DMS153 treated with DMSO at 0.1 percent for 48 hours (cell line): ENCODE data around the gene EPN2.

Source experiments
- DNase-seq: peaks from one replicate; lab custom pipeline; 2025; ENCODE audit not compliant: unreplicated experiment; lab: John Stamatoyannopoulos, UW

The EPN2 gene

DNA sequence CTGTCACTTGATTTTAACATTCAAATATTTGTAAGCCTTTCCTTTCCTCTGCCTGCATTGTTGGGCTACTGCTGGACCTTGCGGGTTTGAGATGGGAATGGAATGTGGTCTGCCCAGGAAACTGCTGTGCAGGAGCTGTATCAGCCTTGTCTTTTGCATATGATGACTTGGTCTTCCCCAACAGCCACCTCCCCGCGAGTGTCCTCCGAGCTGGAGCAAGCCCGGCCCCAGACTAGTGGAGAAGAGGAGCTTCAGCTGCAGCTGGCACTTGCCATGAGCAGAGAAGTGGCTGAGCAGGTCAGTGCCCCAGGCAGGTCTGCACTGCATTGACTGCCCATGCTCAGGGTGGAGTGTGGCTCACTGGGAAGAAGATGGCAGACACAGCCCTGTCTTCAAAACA lies 72.5 kb downstream of the EPN2 start:
- no peak for DNase-seq

GRCh38 chr17:19310151-19310550 lies 73.0 kb downstream of the EPN2 start:
- no peak for DNase-seq

DNA sequence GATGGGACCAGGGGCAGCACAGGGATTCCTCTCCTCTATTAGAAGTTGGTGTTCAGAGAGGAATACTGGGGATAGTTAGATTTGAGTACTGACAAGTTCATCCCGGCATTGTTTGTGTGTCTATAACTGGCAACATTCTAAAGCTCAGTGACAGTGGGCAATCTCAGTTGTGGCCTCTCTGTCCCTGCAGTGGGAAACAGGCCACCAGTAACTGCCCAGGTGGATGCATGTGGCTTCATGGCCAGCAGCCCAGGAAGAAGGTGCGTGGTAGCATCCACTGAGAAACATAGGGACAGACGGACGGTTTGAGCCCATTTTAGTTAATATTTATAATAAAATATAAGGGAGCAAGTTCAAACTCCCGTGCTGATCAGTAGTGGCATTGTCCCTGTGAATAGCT lies 73.8 kb downstream of the EPN2 start:
- DNase-seq = no peak

DNA sequence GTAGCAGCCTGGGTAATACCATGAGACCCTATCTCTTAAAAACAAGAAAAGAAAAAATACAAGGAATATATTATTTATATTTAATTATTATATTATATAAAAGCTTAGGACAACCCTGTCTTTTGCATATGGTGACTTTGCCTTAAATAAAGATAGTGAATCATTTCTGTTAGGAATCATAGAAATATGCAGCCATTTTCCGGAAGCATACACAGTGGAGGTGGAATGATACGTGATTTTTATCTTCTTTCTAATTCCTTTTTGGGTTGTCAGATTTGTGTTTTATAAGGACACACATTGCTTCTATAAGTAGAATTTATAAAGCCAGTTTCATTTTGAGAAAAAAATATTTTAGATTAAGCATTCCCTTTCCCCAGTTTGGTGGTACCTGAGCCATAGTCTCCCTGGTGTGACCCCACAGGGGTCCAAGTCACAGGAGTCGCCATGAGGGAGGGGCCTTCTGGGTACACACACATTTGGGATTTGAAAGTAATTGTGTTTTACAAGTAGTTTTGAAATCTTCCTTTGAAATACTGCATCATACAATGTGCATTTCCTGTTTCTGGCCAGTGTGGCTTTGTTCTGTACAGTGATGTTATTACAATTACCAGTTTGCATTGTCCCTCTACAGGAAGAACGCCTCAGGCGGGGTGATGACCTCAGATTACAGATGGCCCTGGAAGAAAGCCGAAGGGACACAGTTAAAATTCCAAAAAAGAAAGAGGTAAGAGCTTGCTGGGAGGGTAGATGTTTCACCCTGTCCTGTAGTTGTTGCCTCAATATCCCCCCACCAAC lies 74.5 kb downstream of the EPN2 start:
- no peak for DNase-seq

- DNase-seq = no peak
Observed at GRCh38 chr17:19312406-19312805, 75.2 kb downstream of the EPN2 start.

GRCh38 chr17:19313066-19313745 lies 76.0 kb downstream of the EPN2 start:
- no peak for DNase-seq

DNA sequence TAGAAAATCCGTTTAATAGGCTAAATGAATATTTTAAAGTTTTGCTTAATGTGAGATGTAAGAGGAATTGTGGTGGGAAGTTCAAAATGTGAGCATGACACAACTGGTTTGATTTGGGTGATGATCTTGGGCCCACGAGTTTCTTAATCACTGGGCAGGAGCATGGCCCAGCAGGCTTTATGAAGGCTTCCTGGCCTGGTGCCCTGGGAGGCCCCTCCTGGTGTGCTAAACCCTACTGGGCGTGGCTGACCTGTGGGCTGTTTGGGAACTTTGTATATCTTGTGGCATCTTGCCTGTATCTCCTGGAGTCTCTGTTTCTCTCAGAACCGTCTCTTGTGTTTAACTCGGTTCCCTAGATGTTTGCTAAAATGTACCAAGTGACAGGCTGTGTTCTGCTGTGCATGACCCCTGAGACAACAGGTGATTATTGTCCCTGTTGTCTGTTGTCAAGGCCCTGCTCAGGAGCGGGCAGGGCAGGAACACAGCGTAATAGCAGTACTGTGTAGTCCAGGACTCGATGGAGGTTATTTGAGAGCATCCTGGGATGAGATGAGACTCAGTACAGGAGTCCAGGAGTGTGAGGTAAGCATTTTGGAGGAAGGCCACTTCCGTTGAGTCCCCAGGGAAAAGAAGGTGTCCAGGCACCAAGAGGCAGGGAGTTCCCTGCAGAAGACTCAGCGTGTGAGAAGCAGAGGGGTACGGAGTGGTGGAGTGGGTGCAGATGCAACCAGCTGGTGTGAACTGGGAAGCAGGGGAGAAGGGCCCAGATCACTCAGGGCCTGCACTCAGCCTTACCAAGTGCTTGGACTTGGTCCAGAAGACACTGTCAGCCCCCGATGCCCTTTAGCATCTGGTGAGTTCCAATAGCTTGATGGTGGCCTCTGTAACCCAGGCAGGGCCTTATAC lies 76.8 kb downstream of the EPN2 start:
- no peak for DNase-seq

- no peak for DNase-seq
Observed at GRCh38 chr17:19315104-19315503, 77.9 kb downstream of the EPN2 start.

DNA sequence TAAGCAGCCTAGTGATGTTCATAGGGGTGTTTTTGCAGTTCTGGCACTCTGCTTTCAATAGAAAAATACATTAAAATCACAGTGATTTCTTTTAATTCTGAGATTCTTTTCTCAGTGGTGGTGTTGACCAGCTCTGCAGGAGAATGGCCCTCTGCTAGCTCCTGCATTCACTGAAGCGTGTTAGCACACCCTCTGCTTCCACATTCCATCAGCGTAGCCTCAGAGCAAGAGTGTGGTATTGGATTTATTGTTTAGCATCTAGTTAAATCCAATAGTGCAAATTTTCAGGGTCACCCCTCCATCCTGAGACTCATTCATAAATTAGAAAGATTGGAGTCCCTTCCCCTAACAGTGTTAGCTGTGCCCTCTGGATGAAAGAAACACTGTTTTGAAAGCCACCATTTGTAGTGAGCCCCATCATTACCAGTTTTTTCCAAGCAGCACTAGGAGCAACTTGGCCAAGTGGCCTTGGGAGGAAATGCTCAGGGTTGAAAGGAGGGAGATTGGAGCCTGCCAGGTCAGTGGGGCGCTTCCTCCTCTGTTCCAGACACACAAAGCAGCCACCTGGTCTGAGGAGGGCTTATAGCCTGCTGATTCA lies 79.7 kb downstream of the EPN2 start:
- DNase-seq = no peak

DNA sequence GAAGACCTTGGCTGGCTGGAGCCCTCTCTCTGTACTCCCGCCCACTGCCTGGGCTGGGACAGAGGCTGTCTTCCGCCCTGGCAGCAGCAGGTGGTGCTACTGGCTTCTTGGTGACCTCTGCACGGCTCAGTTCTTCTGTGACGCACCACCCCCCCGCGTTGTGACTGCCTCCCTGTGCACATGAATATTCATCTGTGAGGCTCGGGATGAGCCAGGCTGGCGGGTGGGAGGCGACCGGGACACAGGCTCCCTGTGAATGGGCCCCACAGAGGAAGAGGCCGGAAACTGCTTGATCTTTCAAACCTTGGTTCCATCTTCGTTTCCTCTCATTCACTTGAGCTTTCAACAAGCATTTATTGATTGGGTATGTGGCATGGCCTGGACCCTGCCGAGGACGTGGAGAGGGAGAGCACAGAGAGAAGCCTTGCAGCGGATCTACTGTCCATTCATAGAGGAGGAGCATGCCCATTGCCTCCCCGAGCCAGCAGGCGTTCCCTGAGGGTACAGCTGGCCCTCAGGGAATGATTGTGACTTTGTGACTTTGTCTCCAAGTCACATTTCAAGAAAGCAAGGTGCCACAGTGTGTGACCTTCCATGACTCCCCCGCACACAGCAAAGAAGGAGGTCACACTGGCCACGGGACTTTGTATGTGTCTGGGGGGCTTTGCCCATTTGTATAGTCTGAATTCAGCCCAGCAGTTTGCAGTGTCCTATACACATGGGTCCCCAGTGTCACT lies 80.4 kb downstream of the EPN2 start:
- no peak for DNase-seq

GRCh38 chr17:19318611-19319010 lies 81.4 kb downstream of the EPN2 start:
- DNase-seq = no peak

- no peak for DNase-seq
Observed at GRCh38 chr17:19319771-19320505, 82.8 kb downstream of the EPN2 start.

DNA sequence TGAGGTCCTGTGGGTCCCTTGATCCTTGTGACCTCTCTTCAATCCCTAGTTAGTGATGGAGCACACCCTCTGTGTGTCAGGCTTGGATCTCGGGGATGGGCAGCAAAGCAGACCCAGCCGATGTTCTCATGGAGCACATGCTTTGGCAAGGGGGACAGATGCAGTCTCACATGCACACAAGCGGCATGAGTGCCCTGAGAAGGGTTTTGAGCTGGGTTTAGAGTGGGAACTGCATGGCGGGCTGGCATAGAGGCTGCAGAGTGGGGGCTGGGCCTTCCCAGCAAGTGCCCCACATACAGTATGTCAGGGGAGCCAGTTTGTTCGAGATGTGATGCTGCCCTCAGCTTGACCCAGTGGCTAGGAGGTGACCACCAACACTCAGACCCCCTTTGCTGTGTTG lies 83.7 kb downstream of the EPN2 start:
- no peak for DNase-seq

GRCh38 chr17:19321481-19322128 lies 84.4 kb downstream of the EPN2 start:
- DNase-seq = no peak

DNA sequence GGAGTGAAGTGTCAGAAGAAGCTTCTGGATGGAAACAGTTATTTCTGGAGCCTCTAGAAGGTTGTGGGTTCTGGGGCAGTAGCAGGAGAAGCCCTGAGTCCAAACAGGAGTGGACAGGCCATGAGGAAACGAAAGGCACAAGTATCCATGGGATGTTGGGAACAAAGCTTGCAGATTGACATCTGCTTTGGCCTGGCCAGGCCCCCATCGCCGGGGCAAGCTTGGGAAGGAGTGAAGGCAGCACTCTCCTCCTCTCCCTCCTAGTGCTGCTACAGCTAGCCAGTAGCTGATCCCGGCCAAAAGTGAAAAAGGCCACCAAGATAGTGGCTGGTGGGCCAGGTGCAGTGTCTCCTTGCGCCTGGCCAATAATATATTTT lies 85.0 kb downstream of the EPN2 start:
- no peak for DNase-seq

GRCh38 chr17:19322861-19323260 lies 85.7 kb downstream of the EPN2 start:
- no peak for DNase-seq

DNA sequence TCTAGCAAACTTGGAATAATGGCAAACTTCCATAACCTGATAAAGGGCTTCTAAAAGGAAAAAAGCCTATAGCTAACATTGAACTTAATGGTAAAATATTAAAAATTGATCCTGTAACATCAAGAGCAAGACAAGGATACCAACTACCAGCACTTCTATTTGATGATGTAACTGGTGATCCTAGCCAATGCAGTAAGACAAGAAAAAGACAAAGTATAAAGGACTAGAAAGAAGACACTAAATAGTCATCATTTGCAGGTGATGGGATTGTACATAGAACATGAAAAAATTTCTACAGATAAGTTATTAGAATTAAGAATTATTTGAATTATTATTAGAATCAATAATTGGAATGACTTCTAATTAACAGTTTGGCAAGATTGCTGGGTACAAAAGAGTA lies 88.4 kb downstream of the EPN2 start:
- no peak for DNase-seq

- DNase-seq = no peak
Observed at GRCh38 chr17:19327031-19327783, 90.0 kb downstream of the EPN2 start.
